K562 (cell line): ENCODE measurements around the gene RHAG. TPM values are rescaled to one million over a fixed set of nuclear protein-coding genes. Genes with fewer than 3 reads are reported as not detected.

Experiments used
- ATF7 ChIP-seq: fragments of 450-650 bp; IDR thresholded peaks from 2 replicates; pipeline ENCODE4 v1.7.1; 2014; ENCODE audit warnings: mild to moderate bottlenecking, moderate library complexity
- CCAR2 ChIP-seq: fragments of 200-400 bp; formaldehyde crosslinking; IDR thresholded peaks from 2 replicates; pipeline ENCODE4 v1.6.1; 2017; ENCODE audit warnings: mild to moderate bottlenecking, low read depth, low read length
- FOXJ3 ChIP-seq: sonication (generic); formaldehyde crosslinking; IDR thresholded peaks from 2 replicates; pipeline ENCODE4 v1.4.0; 2020; ENCODE audit warnings: mild to moderate bottlenecking, missing genetic modification reagents
- MCM7 ChIP-seq, 2 experiments: fragments of 450-650 bp; IDR thresholded peaks; 2 replicates each; pipeline ENCODE4 v1.6.1; 2016 to 2018
- NCOA6 ChIP-seq: fragments of 450-650 bp; IDR thresholded peaks from 2 replicates; pipeline ENCODE4 v1.6.1; 2017; ENCODE audit warnings: mild to moderate bottlenecking
- NCOR1 ChIP-seq: fragments of 450-650 bp; IDR thresholded peaks from 2 replicates; pipeline ENCODE4 v1.6.1; 2016; ENCODE audit warnings: mild to moderate bottlenecking, moderate library complexity
- NEUROD1 ChIP-seq: fragments of 150-350 bp; IDR thresholded peaks from 2 replicates; pipeline ENCODE4 v1.6.1; 2014; ENCODE audit warnings: borderline replicate concordance, low read length, low read depth; ENCODE audit not compliant: partially characterized antibody
- ZFPM2 ChIP-seq: fragments of 250-450 bp; sonication (Bioruptor Pico); IDR thresholded peaks from 2 replicates; pipeline ENCODE4 v1.5.1; 2022; ENCODE audit warnings: mild to moderate bottlenecking
- polyA plus RNA-seq, 8 experiments: library from polyadenylated mRNA; depleted of rRNA in 4 of 8; stranded (reverse) in 5 of 8; unstranded in 3 of 8; fragments of >200 nt; fragmentation: Nextera tagmentation in 2 of 8; fragmentation: Illumina TruSeq in 1 of 8; extraction: Ambion mirVana in 2 of 8; extraction: Trizol in 1 of 8; gene quantifications; 2 replicates each; pipeline versions ENCODE4 v1.2.1 to v1.2.3, GENCODE V29; 2011 to 2014; ENCODE audit warnings: inconsistent platforms in 1 of 8, missing spikeins in 1 of 8
- total RNA-seq, 7 experiments: library from RNA; depleted of rRNA in 6 of 7; stranded (reverse); fragments of >200 nt in 6 of 7; fragmentation: Illumina TruSeq in 2 of 7; extraction: Trizol in 2 of 7; gene quantifications; 2 replicates each; pipeline versions ENCODE4 v1.2.1 to v1.2.3, GENCODE V29; 2011 to 2021; ENCODE audit warnings: low replicate concordance in 1 of 7
- TF ChIP-seq, protein P1 (sequence below): fragments of 200-600 bp; sonication (generic); IDR thresholded peaks from one replicate; pipeline ENCODE4 v1.6.1; 2012; ENCODE audit warnings: mild to moderate bottlenecking, low read depth, low read length, inconsistent platforms
- TF ChIP-seq, protein P2 (sequence below): fragments of 450-650 bp; IDR thresholded peaks from 2 replicates; pipeline ENCODE4 v1.6.1; 2017; ENCODE audit warnings: mild to moderate bottlenecking, moderate library complexity
- TF ChIP-seq, protein P3 (sequence below): fragments of 250-450 bp; sonication (Bioruptor Pico); IDR thresholded peaks from 2 replicates; pipeline ENCODE4 v1.8.0; 2021; ENCODE audit warnings: moderate library complexity, mild to moderate bottlenecking, inconsistent platforms
- TF ChIP-seq, protein P4 (sequence below), 2 experiments: fragments of 250-450 bp in 1 of 2; fragments of 450-650 bp in 1 of 2; sonication (Bioruptor Pico) in 1 of 2; IDR thresholded peaks; 2 replicates each; pipeline versions ENCODE4 v1.6.1 to v1.8.0; 2016 to 2021; ENCODE audit warnings: mild to moderate bottlenecking in 2 of 2, moderate library complexity in 2 of 2, missing compliant biosample characterization in 1 of 2, missing genetic modification characterization in 1 of 2

Gene RHAG
- total and polyA plus RNA-seq, 9 of the 15 experiments (the other 6 are each of a cell fraction or from before 2014, with no cell fraction given), result 290 to 1,202 (median 505) TPM

DNA sequence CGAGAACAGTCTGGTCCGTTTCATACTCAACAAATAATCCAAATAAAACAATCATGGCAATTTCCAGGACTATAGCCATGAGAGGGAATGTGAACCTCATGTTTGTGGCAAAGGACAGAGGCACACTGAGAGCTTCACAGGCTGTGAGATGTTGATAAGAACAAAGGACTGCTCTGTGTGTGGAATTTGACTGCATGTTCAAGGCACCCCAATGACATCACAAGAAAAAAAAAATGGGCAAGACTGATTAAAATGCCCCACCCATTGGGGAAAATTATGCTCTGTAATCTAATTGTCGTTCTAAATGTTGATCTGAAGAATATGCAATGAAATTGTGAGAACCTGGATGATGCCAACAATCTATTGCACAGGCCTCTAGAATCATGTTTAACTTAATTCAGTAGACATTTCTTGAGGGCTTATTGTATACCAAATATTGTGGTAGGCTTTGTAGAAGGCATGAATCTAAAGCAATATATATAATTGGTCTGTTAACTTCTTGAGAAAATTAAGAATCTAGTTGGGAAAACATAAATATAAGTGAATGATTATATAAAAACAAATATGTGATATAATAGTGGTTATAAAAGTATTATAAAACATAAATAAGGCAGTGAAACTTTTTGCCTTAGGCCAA, at the start of gene RHAG (continued):
- TF ChIP-seq, protein P1, sequence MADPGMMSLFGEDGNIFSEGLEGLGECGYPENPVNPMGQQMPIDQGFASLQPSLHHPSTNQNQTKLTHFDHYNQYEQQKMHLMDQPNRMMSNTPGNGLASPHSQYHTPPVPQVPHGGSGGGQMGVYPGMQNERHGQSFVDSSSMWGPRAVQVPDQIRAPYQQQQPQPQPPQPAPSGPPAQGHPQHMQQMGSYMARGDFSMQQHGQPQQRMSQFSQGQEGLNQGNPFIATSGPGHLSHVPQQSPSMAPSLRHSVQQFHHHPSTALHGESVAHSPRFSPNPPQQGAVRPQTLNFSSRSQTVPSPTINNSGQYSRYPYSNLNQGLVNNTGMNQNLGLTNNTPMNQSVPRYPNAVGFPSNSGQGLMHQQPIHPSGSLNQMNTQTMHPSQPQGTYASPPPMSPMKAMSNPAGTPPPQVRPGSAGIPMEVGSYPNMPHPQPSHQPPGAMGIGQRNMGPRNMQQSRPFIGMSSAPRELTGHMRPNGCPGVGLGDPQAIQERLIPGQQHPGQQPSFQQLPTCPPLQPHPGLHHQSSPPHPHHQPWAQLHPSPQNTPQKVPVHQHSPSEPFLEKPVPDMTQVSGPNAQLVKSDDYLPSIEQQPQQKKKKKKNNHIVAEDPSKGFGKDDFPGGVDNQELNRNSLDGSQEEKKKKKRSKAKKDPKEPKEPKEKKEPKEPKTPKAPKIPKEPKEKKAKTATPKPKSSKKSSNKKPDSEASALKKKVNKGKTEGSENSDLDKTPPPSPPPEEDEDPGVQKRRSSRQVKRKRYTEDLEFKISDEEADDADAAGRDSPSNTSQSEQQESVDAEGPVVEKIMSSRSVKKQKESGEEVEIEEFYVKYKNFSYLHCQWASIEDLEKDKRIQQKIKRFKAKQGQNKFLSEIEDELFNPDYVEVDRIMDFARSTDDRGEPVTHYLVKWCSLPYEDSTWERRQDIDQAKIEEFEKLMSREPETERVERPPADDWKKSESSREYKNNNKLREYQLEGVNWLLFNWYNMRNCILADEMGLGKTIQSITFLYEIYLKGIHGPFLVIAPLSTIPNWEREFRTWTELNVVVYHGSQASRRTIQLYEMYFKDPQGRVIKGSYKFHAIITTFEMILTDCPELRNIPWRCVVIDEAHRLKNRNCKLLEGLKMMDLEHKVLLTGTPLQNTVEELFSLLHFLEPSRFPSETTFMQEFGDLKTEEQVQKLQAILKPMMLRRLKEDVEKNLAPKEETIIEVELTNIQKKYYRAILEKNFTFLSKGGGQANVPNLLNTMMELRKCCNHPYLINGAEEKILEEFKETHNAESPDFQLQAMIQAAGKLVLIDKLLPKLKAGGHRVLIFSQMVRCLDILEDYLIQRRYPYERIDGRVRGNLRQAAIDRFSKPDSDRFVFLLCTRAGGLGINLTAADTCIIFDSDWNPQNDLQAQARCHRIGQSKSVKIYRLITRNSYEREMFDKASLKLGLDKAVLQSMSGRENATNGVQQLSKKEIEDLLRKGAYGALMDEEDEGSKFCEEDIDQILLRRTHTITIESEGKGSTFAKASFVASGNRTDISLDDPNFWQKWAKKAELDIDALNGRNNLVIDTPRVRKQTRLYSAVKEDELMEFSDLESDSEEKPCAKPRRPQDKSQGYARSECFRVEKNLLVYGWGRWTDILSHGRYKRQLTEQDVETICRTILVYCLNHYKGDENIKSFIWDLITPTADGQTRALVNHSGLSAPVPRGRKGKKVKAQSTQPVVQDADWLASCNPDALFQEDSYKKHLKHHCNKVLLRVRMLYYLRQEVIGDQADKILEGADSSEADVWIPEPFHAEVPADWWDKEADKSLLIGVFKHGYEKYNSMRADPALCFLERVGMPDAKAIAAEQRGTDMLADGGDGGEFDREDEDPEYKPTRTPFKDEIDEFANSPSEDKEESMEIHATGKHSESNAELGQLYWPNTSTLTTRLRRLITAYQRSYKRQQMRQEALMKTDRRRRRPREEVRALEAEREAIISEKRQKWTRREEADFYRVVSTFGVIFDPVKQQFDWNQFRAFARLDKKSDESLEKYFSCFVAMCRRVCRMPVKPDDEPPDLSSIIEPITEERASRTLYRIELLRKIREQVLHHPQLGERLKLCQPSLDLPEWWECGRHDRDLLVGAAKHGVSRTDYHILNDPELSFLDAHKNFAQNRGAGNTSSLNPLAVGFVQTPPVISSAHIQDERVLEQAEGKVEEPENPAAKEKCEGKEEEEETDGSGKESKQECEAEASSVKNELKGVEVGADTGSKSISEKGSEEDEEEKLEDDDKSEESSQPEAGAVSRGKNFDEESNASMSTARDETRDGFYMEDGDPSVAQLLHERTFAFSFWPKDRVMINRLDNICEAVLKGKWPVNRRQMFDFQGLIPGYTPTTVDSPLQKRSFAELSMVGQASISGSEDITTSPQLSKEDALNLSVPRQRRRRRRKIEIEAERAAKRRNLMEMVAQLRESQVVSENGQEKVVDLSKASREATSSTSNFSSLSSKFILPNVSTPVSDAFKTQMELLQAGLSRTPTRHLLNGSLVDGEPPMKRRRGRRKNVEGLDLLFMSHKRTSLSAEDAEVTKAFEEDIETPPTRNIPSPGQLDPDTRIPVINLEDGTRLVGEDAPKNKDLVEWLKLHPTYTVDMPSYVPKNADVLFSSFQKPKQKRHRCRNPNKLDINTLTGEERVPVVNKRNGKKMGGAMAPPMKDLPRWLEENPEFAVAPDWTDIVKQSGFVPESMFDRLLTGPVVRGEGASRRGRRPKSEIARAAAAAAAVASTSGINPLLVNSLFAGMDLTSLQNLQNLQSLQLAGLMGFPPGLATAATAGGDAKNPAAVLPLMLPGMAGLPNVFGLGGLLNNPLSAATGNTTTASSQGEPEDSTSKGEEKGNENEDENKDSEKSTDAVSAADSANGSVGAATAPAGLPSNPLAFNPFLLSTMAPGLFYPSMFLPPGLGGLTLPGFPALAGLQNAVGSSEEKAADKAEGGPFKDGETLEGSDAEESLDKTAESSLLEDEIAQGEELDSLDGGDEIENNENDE, result no peak
- TF ChIP-seq, protein P2, sequence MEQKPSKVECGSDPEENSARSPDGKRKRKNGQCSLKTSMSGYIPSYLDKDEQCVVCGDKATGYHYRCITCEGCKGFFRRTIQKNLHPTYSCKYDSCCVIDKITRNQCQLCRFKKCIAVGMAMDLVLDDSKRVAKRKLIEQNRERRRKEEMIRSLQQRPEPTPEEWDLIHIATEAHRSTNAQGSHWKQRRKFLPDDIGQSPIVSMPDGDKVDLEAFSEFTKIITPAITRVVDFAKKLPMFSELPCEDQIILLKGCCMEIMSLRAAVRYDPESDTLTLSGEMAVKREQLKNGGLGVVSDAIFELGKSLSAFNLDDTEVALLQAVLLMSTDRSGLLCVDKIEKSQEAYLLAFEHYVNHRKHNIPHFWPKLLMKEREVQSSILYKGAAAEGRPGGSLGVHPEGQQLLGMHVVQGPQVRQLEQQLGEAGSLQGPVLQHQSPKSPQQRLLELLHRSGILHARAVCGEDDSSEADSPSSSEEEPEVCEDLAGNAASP, result no peak
- TF ChIP-seq FOXJ3 (CRISPR knock-in tag) (no peak), ATF7 (peak; percentile 95), NCOR1 (peak; percentile 87), NCOA6 (no peak), NEUROD1 (no peak), MCM7 (IDR thresholded peaks at IDR 0.05) (no peak), ZFPM2 (CRISPR knock-in tag) (no peak), CCAR2 (no peak)
- TF ChIP-seq, protein P3, sequence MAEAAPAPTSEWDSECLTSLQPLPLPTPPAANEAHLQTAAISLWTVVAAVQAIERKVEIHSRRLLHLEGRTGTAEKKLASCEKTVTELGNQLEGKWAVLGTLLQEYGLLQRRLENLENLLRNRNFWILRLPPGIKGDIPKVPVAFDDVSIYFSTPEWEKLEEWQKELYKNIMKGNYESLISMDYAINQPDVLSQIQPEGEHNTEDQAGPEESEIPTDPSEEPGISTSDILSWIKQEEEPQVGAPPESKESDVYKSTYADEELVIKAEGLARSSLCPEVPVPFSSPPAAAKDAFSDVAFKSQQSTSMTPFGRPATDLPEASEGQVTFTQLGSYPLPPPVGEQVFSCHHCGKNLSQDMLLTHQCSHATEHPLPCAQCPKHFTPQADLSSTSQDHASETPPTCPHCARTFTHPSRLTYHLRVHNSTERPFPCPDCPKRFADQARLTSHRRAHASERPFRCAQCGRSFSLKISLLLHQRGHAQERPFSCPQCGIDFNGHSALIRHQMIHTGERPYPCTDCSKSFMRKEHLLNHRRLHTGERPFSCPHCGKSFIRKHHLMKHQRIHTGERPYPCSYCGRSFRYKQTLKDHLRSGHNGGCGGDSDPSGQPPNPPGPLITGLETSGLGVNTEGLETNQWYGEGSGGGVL (CRISPR knock-in tag), result no peak
- TF ChIP-seq, protein P4, sequence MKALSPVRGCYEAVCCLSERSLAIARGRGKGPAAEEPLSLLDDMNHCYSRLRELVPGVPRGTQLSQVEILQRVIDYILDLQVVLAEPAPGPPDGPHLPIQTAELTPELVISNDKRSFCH (CRISPR knock-in tag; IDR thresholded peaks at IDR 0.05), result no peak
- TF ChIP-seq, protein P4 (tag; IDR thresholded peaks at IDR 0.05), result 0 out of 2 replicates have a peak, but pooled peaks have one; percentile 45
